ENCODE measurements around the gene MAGOHB. TPM values are rescaled to one million over a fixed set of nuclear protein-coding genes. Genes with fewer than 3 reads are reported as not detected.
"Not testable (repeated sequence)": the region's sequence is repeated elsewhere in the genome, so short reads cannot be mapped to it uniquely, and the experiment has no call there.

The MAGOHB gene
- total RNA-seq: 5.4 TPM

DNA sequence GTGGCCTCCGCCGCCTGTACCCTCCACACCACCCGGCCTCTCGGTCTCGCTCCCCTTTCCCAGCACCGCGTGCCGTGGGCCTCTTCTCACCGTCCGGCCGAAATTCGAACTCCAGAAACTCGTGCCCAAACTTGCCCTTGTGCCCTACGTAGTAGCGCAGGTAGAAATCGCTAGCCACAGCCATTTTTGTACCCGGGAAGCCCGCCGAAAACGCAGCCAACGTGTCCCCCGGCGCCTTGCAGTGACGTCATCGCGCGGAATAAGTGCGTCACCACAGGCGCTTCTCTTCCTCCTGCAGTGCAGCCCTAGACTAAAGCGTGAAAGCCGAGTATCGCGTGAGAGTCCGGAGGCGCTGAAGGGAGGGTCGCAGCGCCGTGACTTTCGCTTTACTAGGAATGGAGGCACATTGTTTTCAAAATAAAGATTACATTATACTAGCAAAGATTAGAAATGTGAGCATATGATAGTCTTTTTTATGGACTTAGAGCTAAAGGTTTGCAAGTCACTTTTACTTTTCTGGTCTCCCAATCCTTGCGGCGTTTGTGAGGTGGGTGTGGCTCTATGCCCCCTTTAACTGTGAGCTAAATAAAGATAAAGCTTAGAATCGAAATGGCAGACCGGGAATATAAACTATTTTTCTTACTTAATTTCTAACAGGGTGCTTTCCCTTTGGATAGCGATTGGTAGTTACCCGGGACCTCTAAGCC, at the start of gene MAGOHB:
MAGOHB (minus strand) TSS at position 261 of the 707 bp plus-strand sequence; CDS start at position 184, 77 bp downstream.
- H3K36me3 ChIP-seq: peaks cover 3 to 17% of the 10 kb centered on the region in 2 donors
- H3K4me1 ChIP-seq: peaks cover 0 to 6% of the 10 kb centered on the region in 2 donors
- H3K27me3 ChIP-seq: no peaks in the 10 kb centered on the region
- DNase-seq (ENCODE audit: low spot score in 2 of 2): peak; percentile 82 to 98
- TF ChIP-seq, protein P1, sequence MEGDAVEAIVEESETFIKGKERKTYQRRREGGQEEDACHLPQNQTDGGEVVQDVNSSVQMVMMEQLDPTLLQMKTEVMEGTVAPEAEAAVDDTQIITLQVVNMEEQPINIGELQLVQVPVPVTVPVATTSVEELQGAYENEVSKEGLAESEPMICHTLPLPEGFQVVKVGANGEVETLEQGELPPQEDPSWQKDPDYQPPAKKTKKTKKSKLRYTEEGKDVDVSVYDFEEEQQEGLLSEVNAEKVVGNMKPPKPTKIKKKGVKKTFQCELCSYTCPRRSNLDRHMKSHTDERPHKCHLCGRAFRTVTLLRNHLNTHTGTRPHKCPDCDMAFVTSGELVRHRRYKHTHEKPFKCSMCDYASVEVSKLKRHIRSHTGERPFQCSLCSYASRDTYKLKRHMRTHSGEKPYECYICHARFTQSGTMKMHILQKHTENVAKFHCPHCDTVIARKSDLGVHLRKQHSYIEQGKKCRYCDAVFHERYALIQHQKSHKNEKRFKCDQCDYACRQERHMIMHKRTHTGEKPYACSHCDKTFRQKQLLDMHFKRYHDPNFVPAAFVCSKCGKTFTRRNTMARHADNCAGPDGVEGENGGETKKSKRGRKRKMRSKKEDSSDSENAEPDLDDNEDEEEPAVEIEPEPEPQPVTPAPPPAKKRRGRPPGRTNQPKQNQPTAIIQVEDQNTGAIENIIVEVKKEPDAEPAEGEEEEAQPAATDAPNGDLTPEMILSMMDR (IDR thresholded peaks at IDR 0.05): no peak
- intact Hi-C loops (cut with DNase I): loop anchor here (1.0 to 2.0 kb wide), 3 partner anchors 137 to 401 kb away; partner anchors contain the start of gene GABARAPL1
- peak within 1 kb of the TSS; percentile 86 to 99 for H3K4me3 ChIP-seq
- no peaks in the 10 kb centered on the region for H3K9me3 ChIP-seq
- peak within 1 kb of the TSS; percentile 87 to 94 for H3K27ac ChIP-seq

GRCh38 chr12:10661338-10661737, 47.9 kb upstream of the MAGOHB start:
- intact Hi-C loops (cut with DNase I): no loop called here

DNA sequence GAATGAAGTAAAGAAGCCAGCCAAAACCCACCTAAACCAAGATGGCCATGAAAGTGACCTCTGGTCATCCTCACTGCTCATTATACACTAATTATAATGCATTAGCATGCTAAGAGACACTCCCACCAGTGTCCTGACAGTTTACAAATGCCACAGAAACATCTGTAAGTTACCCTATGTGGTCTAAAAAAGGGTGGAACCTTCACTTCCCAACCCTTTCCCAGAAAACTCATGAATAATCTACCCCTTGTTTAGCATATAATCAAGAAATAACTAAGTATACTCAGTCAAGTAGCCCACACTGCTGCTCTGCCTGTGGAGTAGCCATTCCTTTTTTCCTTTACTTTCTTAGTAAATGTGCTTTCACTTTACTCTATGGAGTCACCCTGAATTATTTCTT, 40.6 kb upstream of the MAGOHB start:
- TF ChIP-seq, protein P1 (IDR thresholded peaks at IDR 0.05): no peak
- no peak for DNase-seq (ENCODE audit: low spot score in 2 of 2)
- no peaks in the 10 kb centered on the region for H3K36me3 ChIP-seq
- H3K27me3 ChIP-seq: no peaks in the 10 kb centered on the region
- no peaks in the 10 kb centered on the region for H3K9me3 ChIP-seq
- no peak overlapping the region for H3K4me3 ChIP-seq
- no peaks in the 10 kb centered on the region for H3K4me1 ChIP-seq
- intact Hi-C loops (cut with DNase I): no loop called here
- no peak overlapping the region for H3K27ac ChIP-seq

More at GRCh38 chr12:10661338-10661737, 47.9 kb upstream of the MAGOHB start:
- no peaks in the 10 kb centered on the region for H3K9me3 ChIP-seq
- H3K27ac ChIP-seq: no peak overlapping the region
- no peaks in the 10 kb centered on the region for H3K36me3 ChIP-seq
- TF ChIP-seq, protein P1 (IDR thresholded peaks at IDR 0.05): no peak
- H3K4me1 ChIP-seq: no peaks in the 10 kb centered on the region
- no peaks in the 10 kb centered on the region for H3K27me3 ChIP-seq
- no peak for DNase-seq (ENCODE audit: low spot score in 2 of 2)
- no peak overlapping the region for H3K4me3 ChIP-seq

- H3K27me3 ChIP-seq: no peaks in the 10 kb centered on the region
- no peaks in the 10 kb centered on the region for H3K4me1 ChIP-seq
- H3K9me3 ChIP-seq: no peaks in the 10 kb centered on the region
- no peak overlapping the region for H3K27ac ChIP-seq
- TF ChIP-seq, protein P1 (IDR thresholded peaks at IDR 0.05): no peak
- no peaks in the 10 kb centered on the region for H3K36me3 ChIP-seq
- no peak for DNase-seq (ENCODE audit: low spot score in 2 of 2)
- no peak overlapping the region for H3K4me3 ChIP-seq
- intact Hi-C loops (cut with DNase I): no loop called here
Measured at GRCh38 chr12:10652192-10652591, 38.8 kb upstream of the MAGOHB start.

DNA sequence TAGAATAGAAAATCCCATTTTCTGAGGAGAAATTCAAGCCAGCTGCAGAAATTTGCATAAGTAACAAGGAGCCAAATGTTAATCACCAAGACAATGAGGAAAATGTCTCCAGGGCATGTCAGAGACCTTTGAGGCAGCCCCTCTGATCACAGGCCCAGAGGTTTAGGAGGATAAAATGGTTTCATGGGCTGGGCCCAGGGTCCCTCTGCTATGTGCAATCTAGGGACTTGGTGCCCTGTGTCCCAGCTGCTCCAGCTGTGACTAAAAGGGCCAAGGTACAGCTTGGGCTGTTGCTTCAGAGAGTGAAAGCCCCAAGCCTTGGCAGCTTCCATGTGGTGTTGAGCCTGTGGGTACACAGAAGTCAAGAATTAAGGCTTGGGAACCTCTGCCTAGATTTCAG, 33.2 kb upstream of the MAGOHB start:
- intact Hi-C loops (cut with DNase I); H3K27me3 ChIP-seq; H3K4me1 ChIP-seq; H3K4me3 ChIP-seq; H3K27ac ChIP-seq; H3K36me3 ChIP-seq; DNase-seq (ENCODE audit: low spot score in 2 of 2); H3K9me3 ChIP-seq: not testable (repeated sequence)

DNA sequence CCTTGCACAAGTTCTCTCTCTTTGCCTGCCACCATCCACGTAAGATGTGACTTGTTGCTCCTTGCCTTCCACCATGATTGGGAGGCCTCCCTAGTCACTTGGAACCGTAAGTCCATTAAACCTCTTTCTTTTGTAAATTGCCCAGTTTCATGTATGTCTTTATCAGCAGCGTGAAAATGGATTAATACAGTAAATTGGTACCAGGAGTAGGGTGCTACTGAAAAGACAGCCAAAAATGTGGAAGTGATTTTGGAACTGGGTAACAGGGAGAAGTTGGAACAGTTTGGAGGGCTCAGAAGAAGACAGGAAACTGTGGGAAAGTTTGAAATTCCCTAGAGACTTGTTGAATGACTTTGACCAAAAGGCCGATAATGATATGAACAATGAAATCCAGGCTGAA, 32.5 kb upstream of the MAGOHB start:
- intact Hi-C loops (cut with DNase I): no loop called here
- H3K27me3 ChIP-seq: no peaks in the 10 kb centered on the region
- TF ChIP-seq, protein P1 (IDR thresholded peaks at IDR 0.05): no peak
- no peak overlapping the region for H3K4me3 ChIP-seq
- no peaks in the 10 kb centered on the region for H3K4me1 ChIP-seq
- H3K36me3 ChIP-seq: no peaks in the 10 kb centered on the region
- no peak for DNase-seq (ENCODE audit: low spot score in 2 of 2)
- H3K27ac ChIP-seq: no peak overlapping the region
- peaks cover 0 to 5% of the 10 kb centered on the region in 2 donors for H3K9me3 ChIP-seq

Measured in ascending aorta (tissue), 2 donors.